ENCODE measurements around the gene C1GALT1. TPM values are rescaled to one million over a fixed set of nuclear protein-coding genes. Genes with fewer than 3 reads are reported as not detected.
A peak's percentile ranks its signal among the peaks of the same experiment; 100 is the strongest.

C1GALT1 gene
- total and polyA plus RNA-seq, 2 experiments from 2014 or later = 58.2 to 203 TPM

- Histone ChIP-seq H3K4me2 (no peak overlapping the region), H3K4me1 (ENCODE audit: insufficient read depth) (peaks cover 9% of the 10 kb centered on the region), H3K27me3 (ENCODE audit: insufficient read depth) (no peaks in the 10 kb centered on the region), H4K20me1 (replicated peaks; ENCODE audit: insufficient read depth) (no peaks in the 10 kb centered on the region), H3K36me3 (ENCODE audit: insufficient read depth) (no peaks in the 10 kb centered on the region), H3K27ac (ENCODE audit: low read depth) (no peak overlapping the region), H3K79me2 (replicated peaks; ENCODE audit: insufficient read depth) (no peaks in the 10 kb centered on the region), H3F3A (replicated peaks; ENCODE audit: low read depth) (no peaks in the 10 kb centered on the region), H2AFZ (no peak overlapping the region; the same call in 1 of the 2 replicates), H3K4me3 (no peak overlapping the region), H3K9me2 (ENCODE audit: insufficient read depth) (no peaks in the 10 kb centered on the region)
- peaks cover 17% of the 10 kb centered on the region for H3K36me3 Mint-ChIP-seq (ENCODE audit: low read depth)
- no peak overlapping the region for H3K27ac Mint-ChIP-seq
- H3K4me1 Mint-ChIP-seq = peaks cover 27% of the 10 kb centered on the region
- H3K27me3 Mint-ChIP-seq (ENCODE audit: insufficient read depth, low read depth, poor library complexity) = no peaks in the 10 kb centered on the region
- H3K9me3 Mint-ChIP-seq = peaks cover 15% of the 10 kb centered on the region
- TF ChIP-seq POLR2AphosphoS5 (IDR thresholded peaks at IDR 0.05; ENCODE audit: low read depth) (no peak), STAT1 (IDR thresholded peaks at IDR 0.05; ENCODE audit: unreplicated experiment) (no peak), CREB1 (CRISPR knock-in tag; IDR thresholded peaks at IDR 0.05; ENCODE audit: low read depth) (no peak), EZH2 (IDR thresholded peaks at IDR 0.05; ENCODE audit: low read depth, unreplicated experiment) (no peak)
- no peak for DNase-seq (ENCODE audit: low spot score)
- ATAC-seq = peak; percentile 38; the same call in 2 of the 3 replicates
- no peak overlapping the region for H3K4me3 Mint-ChIP-seq
Observed at GRCh38 chr7:7173956-7174632, 8.2 kb upstream of the C1GALT1 start.

- no peak overlapping the region for H2AFZ ChIP-seq
- H3K27ac Mint-ChIP-seq = no peak overlapping the region
- peaks cover 14% of the 10 kb centered on the region for H3K36me3 Mint-ChIP-seq (ENCODE audit: low read depth)
- H3K9me3 Mint-ChIP-seq = peaks cover 15% of the 10 kb centered on the region
- no peak; the same call in 2 of the 3 replicates for ATAC-seq
- H3K9me2 ChIP-seq (ENCODE audit: insufficient read depth) = no peaks in the 10 kb centered on the region
- H3K4me3 Mint-ChIP-seq = no peak overlapping the region
- H3K4me2 ChIP-seq = no peak overlapping the region; the same call in 1 of the 2 replicates
- H3K27me3 Mint-ChIP-seq (ENCODE audit: insufficient read depth, low read depth, poor library complexity) = no peaks in the 10 kb centered on the region
- no peak overlapping the region for H3K4me3 ChIP-seq
- peaks cover 27% of the 10 kb centered on the region for H3K4me1 Mint-ChIP-seq
- no peak overlapping the region for H3K27ac ChIP-seq (ENCODE audit: low read depth)
- H3K4me1 ChIP-seq (ENCODE audit: insufficient read depth) = peaks cover 9% of the 10 kb centered on the region
- H3K27me3 ChIP-seq (ENCODE audit: insufficient read depth) = no peaks in the 10 kb centered on the region
- DNase-seq (ENCODE audit: low spot score) = no peak
- no peaks in the 10 kb centered on the region for H3F3A ChIP-seq (replicated peaks; ENCODE audit: low read depth)
- H4K20me1 ChIP-seq (replicated peaks; ENCODE audit: insufficient read depth) = no peaks in the 10 kb centered on the region
- no peaks in the 10 kb centered on the region for H3K36me3 ChIP-seq (ENCODE audit: insufficient read depth)
- H3K79me2 ChIP-seq (replicated peaks; ENCODE audit: insufficient read depth) = no peaks in the 10 kb centered on the region
- TF ChIP-seq STAT1 (IDR thresholded peaks at IDR 0.05; ENCODE audit: unreplicated experiment) (no peak), JUNB (IDR thresholded peaks at IDR 0.05; ENCODE audit: unreplicated experiment) (no peak), CREB1 (CRISPR knock-in tag; IDR thresholded peaks at IDR 0.05; ENCODE audit: low read depth) (no peak), EZH2phosphoT487 (IDR thresholded peaks at IDR 0.05; ENCODE audit: unreplicated experiment) (no peak), POLR2AphosphoS5 (IDR thresholded peaks at IDR 0.05; ENCODE audit: low read depth) (no peak), REST (IDR thresholded peaks at IDR 0.05; ENCODE audit: unreplicated experiment) (no peak), EZH2 (IDR thresholded peaks at IDR 0.05; ENCODE audit: low read depth, unreplicated experiment) (no peak), ZNF331 (CRISPR knock-in tag; IDR thresholded peaks at IDR 0.05; ENCODE audit: low read depth) (no peak), NANOG (IDR thresholded peaks at IDR 0.05; ENCODE audit: borderline replicate concordance) (no peak), ETS1 (IDR thresholded peaks at IDR 0.05) (no peak)
Observed at GRCh38 chr7:7175075-7175695, 7.2 kb upstream of the C1GALT1 start.
